Ramos (cell line): ENCODE data around the gene GCSAML.

ENCODE experiments used
- in situ Hi-C: fragments of 300-500 bp; cut with MboI; formaldehyde crosslinking; loops from one replicate; pipeline ENCODE4 v1.14.3; 2022; ENCODE audit warnings: low sequenced_read_pairs; ENCODE audit not compliant: unreplicated experiment

The GCSAML gene

GRCh38 chr1:247562198-247562597, 13.3 kb downstream of the GCSAML start:
- in situ Hi-C loops: no loop called here

DNA sequence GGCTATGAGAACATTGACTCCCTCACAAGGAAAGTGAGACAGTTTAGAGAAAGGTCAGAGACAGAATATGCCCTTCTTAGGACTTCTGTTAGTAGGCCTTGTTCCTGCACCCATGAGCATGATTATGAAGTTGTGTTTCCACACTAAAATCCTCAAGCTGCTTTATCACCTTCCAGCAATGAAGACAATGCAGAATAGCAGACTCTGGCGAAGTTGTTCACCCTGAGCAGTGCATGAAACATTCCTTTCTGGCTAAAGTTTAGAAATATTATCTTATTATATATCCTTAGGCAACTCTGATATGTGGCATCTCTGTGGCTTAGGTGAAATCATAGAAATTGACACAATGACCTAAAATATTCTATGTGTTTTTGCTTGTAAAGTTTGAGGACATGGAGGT, 25.3 kb downstream of the GCSAML start:
- in situ Hi-C loops: no loop called here

- in situ Hi-C loops: no loop called here
Measured at GRCh38 chr1:247574664-247575063, 25.7 kb downstream of the GCSAML start.

DNA sequence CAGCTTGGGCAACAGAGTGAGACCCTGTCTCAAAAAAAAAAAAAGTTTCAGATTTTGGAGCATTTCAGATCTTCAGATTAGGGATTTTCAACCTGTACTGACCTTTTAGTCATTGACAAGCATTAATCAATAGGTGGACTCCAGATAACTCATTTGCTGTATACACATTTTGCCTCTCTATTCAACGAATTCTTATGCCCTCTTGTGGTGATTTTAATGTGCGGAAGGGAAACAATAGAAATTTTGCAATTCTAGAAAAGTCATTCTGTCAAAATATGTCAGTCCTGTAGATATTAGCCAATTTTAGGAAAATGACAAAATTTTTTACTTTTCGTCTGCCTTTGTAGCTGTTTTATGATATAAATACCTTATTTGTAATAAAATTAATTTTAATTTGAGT, 27.6 kb downstream of the GCSAML start:
- in situ Hi-C loops: no loop called here

GRCh38 chr1:247578946-247579460, 30.1 kb downstream of the GCSAML start:
- in situ Hi-C loops: no loop called here

DNA sequence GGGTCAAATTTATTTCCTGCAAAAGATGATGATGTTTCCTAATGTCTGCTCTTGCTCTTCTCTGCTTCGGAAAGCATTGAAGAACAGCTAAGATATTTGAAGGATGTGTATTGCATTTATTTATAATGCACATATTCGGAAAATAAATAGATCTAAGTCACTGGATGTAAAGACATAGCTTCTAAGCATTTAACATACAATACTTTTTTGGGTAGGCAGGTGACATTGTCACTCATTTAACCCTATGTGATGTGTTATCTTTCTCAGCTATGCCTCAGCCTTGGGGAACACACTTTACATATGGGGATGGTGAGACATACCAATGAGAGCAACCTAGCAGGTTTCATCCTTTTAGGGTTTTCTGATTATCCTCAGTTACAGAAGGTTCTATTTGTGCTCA, 39.1 kb downstream of the GCSAML start, which contains the start of gene OR2G2:
OR2G2 (plus strand) TSS at position 301 of the 400 bp plus-strand sequence; CDS start at position 301, 0 bp downstream.
- in situ Hi-C loops: no loop called here

DNA sequence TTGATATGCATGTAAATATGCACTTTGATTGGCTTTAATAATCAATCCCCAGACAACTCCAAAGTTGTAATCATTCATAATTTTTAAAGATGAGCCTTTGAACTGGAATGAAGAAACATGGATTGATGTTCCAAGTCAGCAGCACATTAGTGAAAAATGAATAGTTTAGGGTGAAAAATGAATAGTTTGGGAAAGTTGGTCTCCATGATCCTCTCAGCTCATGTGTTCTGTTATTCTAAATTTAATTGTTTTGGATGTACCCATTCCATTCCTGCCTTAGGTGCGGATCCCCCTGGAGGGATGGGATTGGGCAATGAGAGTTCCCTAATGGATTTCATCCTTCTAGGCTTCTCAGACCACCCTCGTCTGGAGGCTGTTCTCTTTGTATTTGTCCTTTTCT, 56.4 kb downstream of the GCSAML start, which contains the start of gene OR2G3:
OR2G3 (plus strand) TSS at position 301 of the 400 bp plus-strand sequence; CDS start at position 301, 0 bp downstream.
- in situ Hi-C loops: no loop called here

- in situ Hi-C loops: no loop called here
Measured at GRCh38 chr1:247613405-247613804, 64.5 kb downstream of the GCSAML start.

- in situ Hi-C loops: no loop called here
Measured at GRCh38 chr1:247614625-247615024, 65.7 kb downstream of the GCSAML start.
